GM23338 (cell line): ENCODE results near the gene MCTP1. TPM values are rescaled to one million over a fixed set of nuclear protein-coding genes. Genes with fewer than 3 reads are reported as not detected.

Experiments used
- ATAC-seq: fragments of 200-7000 bp; cut with Tn5 transposase; 3 replicates; pipeline ENCODE4 v1.9.1; 2020
- DNase-seq: peaks from one replicate; pipeline ENCODE4 v3.0.0-alpha.2; 2015; ENCODE audit warnings: low spot score
- H2AFZ ChIP-seq: fragments of 200-600 bp; sonication (generic); 2 replicates; pipeline ENCODE4 v1.8.0; 2016; ENCODE audit warnings: antibody characterized with exemption, mild to moderate bottlenecking, moderate library complexity
- H3F3A ChIP-seq: fragments of 200-600 bp; sonication (generic); replicated peaks from 2 replicates; pipeline ENCODE4 v1.8.0; 2017; ENCODE audit warnings: antibody characterized with exemption, mixed run types, low read depth
- H3K27ac ChIP-seq: fragments of 200-600 bp; sonication (generic); 2 replicates; pipeline ENCODE4 v1.6.1; 2016; ENCODE audit warnings: low read depth
- H3K27me3 ChIP-seq: fragments of 200-600 bp; sonication (generic); 2 replicates; pipeline ENCODE4 v1.8.0; 2016; ENCODE audit warnings: mild to moderate bottlenecking, mixed run types, moderate library complexity; ENCODE audit not compliant: insufficient read depth
- H3K36me3 ChIP-seq: fragments of 200-600 bp; sonication (generic); 2 replicates; pipeline ENCODE4 v1.8.0; 2016; ENCODE audit warnings: mild to moderate bottlenecking; ENCODE audit not compliant: insufficient read depth
- H3K4me1 ChIP-seq: fragments of 200-600 bp; sonication (generic); 2 replicates; pipeline ENCODE4 v1.8.0; 2016; ENCODE audit warnings: mild to moderate bottlenecking, moderate library complexity; ENCODE audit not compliant: insufficient read depth
- H3K4me2 ChIP-seq: fragments of 200-600 bp; sonication (generic); 2 replicates; pipeline ENCODE4 v1.7.1; 2017; ENCODE audit warnings: mixed run types
- H3K4me3 ChIP-seq: fragments of 200-600 bp; sonication (generic); 2 replicates; pipeline ENCODE4 v1.6.1; 2016; ENCODE audit warnings: mixed run types
- H3K79me2 ChIP-seq: fragments of 200-600 bp; sonication (generic); replicated peaks from 2 replicates; pipeline ENCODE4 v1.8.0; 2017; ENCODE audit warnings: mild to moderate bottlenecking; ENCODE audit not compliant: insufficient read depth
- H3K9me2 ChIP-seq: fragments of 200-600 bp; sonication (generic); 2 replicates; pipeline ENCODE4 v1.8.0; 2017; ENCODE audit not compliant: insufficient read depth
- H4K20me1 ChIP-seq: fragments of 200-600 bp; sonication (generic); replicated peaks from 2 replicates; pipeline ENCODE4 v1.8.0; 2017; ENCODE audit warnings: mild to moderate bottlenecking; ENCODE audit not compliant: insufficient read depth
- H3K27ac Mint-ChIP-seq: 2 replicates; pipeline ENCODE4 v1.8.0; 2020; ENCODE audit warnings: inconsistent platforms, mild to moderate bottlenecking, moderate library complexity, mixed read lengths
- H3K27me3 Mint-ChIP-seq: 3 replicates; pipeline ENCODE4 v1.8.0; 2022; ENCODE audit warnings: low read depth, mild to moderate bottlenecking, moderate library complexity, mixed read lengths, inconsistent platforms; ENCODE audit not compliant: insufficient read depth, poor library complexity
- H3K36me3 Mint-ChIP-seq: 3 replicates; pipeline ENCODE4 v1.8.0; 2021; ENCODE audit warnings: low read depth, mild to moderate bottlenecking, inconsistent platforms, moderate library complexity, mixed read lengths
- H3K4me1 Mint-ChIP-seq: 3 replicates; pipeline ENCODE4 v1.8.0; 2020; ENCODE audit warnings: mild to moderate bottlenecking, inconsistent platforms, mixed read lengths
- H3K4me3 Mint-ChIP-seq: 3 replicates; pipeline ENCODE4 v1.8.0; 2021; ENCODE audit warnings: moderate library complexity, mild to moderate bottlenecking, inconsistent platforms, mixed read lengths
- H3K9me3 Mint-ChIP-seq: 3 replicates; pipeline ENCODE4 v1.8.0; 2020; ENCODE audit warnings: moderate library complexity, mild to moderate bottlenecking, inconsistent platforms, mixed read lengths
- CTCF ChIP-seq, 2 experiments: fragments of 200-600 bp in 1 of 2; sonication (generic) in 1 of 2; conservative IDR thresholded peaks; 2 replicates each; pipeline versions ENCODE4 v1.5.1 to v1.6.1; 2016 to 2017; ENCODE audit warnings: antibody characterized with exemption in 2 of 2, low read depth in 2 of 2, mild to moderate bottlenecking in 2 of 2, moderate library complexity in 1 of 2
- ETS1 ChIP-seq: IDR thresholded peaks from 2 replicates; pipeline ENCODE4 v1.6.1; 2016; ENCODE audit warnings: antibody characterized with exemption
- EZH2phosphoT487 ChIP-seq: fragments of 200-600 bp; sonication (generic); IDR thresholded peaks from one replicate; pipeline ENCODE4 v1.8.1; 2018; ENCODE audit warnings: antibody characterized with exemption; ENCODE audit not compliant: unreplicated experiment
- POLR2AphosphoS5 ChIP-seq: IDR thresholded peaks from 2 replicates; pipeline ENCODE4 v1.6.1; 2016; ENCODE audit warnings: antibody characterized with exemption, low read depth
- REST ChIP-seq: IDR thresholded peaks from one replicate; pipeline ENCODE4 v1.6.1; 2018; ENCODE audit warnings: antibody characterized with exemption; ENCODE audit not compliant: unreplicated experiment
- STAT1 ChIP-seq: IDR thresholded peaks from one replicate; pipeline ENCODE4 v1.6.1; 2016; ENCODE audit warnings: antibody characterized with exemption; ENCODE audit not compliant: unreplicated experiment
- ZNF462 ChIP-seq: fragments of 250-450 bp; sonication (Bioruptor Pico); IDR thresholded peaks from 2 replicates; pipeline ENCODE4 v1.5.0; 2020; ENCODE audit warnings: mild to moderate bottlenecking, moderate library complexity
- polyA plus RNA-seq: library from polyadenylated mRNA; unstranded; fragments of >200 nt; fragmentation: Nextera tagmentation; extraction: Ambion mirVana; gene quantifications from 2 replicates; pipeline ENCODE4 v1.2.1, GENCODE V29; 2016
- total RNA-seq: library from RNA; depleted of rRNA; stranded (reverse); fragments of >200 nt; shearing (Covaris generic); gene quantifications from 2 replicates; pipeline ENCODE4 v1.2.3, GENCODE V29; 2014

MCTP1 gene
- total and polyA plus RNA-seq, 2 experiments from 2014 or later: 3.7 to 4.2 TPM

- TF ChIP-seq ZNF462 (CRISPR knock-in tag) (no peak), EZH2phosphoT487 (no peak)
Measured at GRCh38 chr5:94759961-94760360, 524.9 kb downstream of the MCTP1 start (continued).

GRCh38 chr5:94759022-94759421 lies 525.9 kb downstream of the MCTP1 start:
- Mint-ChIP-seq H3K9me3 (no peaks in the 10 kb centered on the region), H3K27me3 (no peaks in the 10 kb centered on the region), H3K27ac (no peak overlapping the region), H3K36me3 (no peaks in the 10 kb centered on the region), H3K4me3 (no peak overlapping the region), H3K4me1 (no peaks in the 10 kb centered on the region)
- H3K27ac ChIP-seq: no peak overlapping the region
- H3K4me1 ChIP-seq: no peaks in the 10 kb centered on the region
- no peak overlapping the region for H2AFZ ChIP-seq
- H3K4me3 ChIP-seq: no peak overlapping the region
- H3F3A ChIP-seq: no peaks in the 10 kb centered on the region
- 0 out of 2 replicates have a peak, but pooled peaks cover 6% of the 10 kb centered on the region for H3K9me2 ChIP-seq
- no peak overlapping the region for H3K4me2 ChIP-seq
- no peaks in the 10 kb centered on the region for H4K20me1 ChIP-seq
- ATAC-seq (no peak), DNase-seq (no peak)
- H3K79me2 ChIP-seq: no peaks in the 10 kb centered on the region
- no peaks in the 10 kb centered on the region for H3K27me3 ChIP-seq
- no peaks in the 10 kb centered on the region for H3K36me3 ChIP-seq
- no peak for TF ChIP-seq CTCF (conservative IDR thresholded peaks at IDR 0.05; ENCODE audit: low read depth in 2 of 2)
- no peak for TF ChIP-seq STAT1
- no peak for TF ChIP-seq POLR2AphosphoS5
- no peak for TF ChIP-seq ETS1
- no peak for TF ChIP-seq REST
